HG02973 (cell line): Measurements from ENCODE around the gene BPIFA1.

Experiments
- ATAC-seq: cut with Tn5 transposase; IDR thresholded peaks from one replicate; pipeline ENCODE4 v1.9.1; 2021; ENCODE audit warnings: moderate library complexity; ENCODE audit not compliant: unreplicated experiment

The BPIFA1 gene

DNA sequence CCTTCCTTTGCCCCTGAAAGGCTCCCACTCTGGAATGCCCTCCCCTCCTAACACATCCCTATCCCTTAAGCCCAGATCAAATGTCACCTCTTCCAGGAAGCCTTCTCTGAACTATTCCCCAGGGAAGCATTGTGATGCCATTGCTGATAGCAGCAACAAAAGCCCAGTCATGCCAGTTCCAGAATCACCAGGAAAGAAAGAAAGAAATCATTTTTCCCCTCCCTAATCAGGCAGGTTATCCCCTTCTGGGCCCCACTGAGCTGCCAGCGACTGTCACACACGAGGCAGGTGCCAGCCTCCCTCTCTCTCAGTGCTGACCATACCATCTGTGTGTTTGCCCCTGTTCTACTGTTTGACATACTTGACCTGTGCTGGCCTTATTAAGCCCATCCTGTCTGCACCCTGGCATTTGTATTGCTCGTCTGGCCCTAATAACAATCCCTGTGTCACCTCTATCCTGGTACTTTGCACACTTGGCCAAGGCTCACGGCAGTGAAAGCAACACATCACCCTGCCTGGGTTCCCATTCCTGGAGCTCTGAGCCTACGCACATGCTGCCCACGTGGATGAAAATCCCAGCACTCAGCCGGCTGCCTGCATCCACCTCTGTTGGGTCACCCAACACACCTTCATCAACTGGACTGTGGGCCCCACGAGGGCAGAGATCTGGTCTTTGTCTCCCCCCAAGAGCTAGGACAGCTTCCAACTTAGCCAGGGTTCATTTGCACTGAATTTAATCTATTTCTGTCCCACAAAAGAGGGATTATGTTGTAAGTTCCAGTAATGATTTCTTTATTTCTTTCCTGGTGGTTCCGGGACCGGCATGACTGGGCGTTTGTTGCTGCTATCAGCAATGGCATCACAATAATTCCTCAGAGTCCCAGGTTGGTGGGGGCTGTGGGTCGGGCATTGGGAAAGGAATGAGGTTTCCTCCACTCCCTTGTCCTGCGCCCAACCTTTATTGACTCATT lies 42.0 kb downstream of the BPIFA1 start:
- ATAC-seq, result no peak

DNA sequence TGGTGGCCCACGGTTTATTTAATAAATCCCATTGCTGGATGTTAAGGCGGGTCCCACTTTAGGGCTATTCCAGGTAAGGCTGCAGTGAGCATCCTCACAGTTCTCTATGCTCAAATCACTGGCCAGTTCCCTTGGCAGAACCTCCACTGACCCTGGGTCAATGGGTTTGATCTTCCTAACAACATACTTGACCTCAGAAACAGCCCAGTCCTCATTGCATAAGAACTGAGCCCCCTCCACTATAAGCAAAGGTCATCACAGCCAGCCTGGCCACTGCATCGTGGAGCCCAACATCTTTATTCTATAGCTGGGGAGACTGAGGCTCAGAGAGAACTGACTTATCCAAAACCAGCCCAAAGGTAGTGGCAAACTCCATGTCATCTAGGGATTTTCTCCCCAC lies 42.9 kb downstream of the BPIFA1 start:
- no peak for ATAC-seq

DNA sequence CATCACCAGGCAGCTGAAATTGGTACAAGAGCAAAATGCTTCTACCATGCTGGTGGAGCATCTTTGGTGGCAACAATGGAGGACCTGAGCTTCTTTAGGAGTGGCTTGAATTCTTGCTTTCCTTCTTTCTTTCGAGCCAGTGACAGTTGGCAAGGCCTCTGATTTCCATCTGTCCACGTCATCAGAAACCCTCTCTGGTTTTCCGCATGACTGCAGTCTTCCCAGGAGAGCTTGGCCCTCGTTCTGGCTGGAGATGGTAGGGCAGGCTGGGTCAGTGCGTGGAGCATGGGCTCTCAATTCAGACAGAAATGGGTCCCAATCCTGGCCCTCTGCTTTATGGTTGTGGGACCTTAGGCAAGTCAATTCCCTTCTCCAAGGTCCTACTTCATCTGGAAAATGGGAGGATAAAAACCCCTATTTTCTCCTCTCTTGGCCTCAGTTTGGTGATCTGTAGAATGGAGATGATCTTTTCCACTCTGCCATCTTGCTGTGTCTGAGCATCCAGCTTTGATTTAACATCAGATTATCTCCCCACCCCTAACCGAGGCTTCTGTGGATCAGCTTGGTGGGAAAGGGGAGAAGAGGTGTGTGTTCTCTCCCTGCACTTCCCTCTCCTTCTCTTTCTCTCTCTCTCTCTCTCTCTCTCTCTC lies 43.6 kb downstream of the BPIFA1 start:
- ATAC-seq, result no peak

DNA sequence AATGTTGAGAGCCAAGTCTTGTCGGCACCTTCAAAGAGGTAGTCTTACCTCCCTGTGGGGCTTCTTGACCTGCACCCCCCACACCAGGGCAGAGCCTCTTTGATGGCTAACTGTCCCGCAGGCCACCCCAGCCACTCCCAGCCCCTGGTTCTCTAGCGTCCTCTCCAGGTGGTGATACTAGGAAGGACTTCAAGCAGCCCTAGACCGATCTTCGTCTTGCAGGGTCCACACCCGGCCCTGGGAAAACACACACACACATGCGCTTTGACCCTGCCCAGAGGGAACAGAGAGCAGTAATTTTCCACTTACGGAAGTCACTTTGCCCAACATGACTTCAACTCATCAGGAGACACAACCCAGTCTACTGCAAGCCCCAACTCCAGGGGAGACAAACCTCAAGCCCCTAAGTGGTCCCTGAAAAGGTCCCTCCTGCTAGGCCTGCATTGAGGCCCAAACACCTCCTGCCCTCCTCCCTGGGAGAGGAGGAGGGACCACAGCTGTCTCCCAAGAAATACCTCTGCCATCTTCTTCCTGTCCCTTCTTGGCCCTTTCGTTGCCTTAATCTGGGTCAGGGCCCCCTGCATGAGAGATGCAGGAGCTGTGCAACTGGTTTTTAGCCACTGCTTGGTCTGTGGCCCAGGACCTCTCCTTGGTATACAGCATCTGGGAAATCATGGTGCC lies 44.3 kb downstream of the BPIFA1 start:
- ATAC-seq, result no peak

DNA sequence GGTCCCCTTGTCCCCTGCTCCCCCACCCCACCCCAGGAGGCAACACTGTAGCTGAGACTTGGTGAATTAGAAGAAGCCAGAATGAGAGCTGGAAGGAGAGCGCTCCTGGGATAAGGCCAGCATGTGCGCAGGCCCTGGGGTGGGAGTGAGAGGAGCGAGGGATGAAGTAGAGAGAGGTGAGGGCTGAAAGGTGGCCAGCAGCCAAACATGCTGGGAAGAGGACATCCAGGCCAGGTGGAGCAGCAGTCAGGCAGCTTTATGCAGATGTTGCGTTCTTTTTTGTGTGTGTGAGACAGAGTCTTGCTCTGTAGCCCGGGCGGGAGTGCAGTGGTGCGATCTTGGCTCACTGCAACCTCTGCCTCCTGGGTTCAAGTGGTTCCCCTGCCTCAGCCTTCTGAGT lies 45.0 kb downstream of the BPIFA1 start:
- ATAC-seq, result no peak

DNA sequence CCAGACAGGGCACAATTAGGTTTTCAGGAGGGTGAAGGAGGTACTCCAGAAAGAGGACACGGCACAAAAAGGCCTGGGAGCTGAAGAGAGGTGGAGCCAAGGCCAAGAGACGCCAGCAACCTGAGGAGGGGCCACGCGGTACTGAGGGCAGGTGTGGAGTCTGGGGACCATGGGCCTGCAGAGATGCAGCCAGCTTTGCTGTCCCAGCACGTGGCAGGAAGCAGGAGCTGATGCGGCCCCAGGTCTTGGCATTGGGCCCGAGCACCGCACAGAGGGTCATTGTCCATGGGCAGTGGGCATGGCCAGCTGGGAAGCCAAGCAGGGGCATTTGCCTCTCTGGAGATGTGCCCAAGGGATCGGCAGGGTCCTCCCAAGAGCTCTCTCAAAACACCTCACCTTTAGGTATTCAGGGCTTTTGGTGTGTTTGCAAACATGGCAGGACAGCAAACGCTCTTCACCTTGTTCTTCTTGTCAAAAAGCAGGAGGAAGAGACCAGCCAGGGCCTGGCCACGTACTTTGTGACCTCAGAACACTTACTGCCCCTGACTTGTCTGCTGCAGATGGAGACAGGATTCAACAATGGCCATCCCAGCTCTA lies 45.9 kb downstream of the BPIFA1 start:
- no peak for ATAC-seq

DNA sequence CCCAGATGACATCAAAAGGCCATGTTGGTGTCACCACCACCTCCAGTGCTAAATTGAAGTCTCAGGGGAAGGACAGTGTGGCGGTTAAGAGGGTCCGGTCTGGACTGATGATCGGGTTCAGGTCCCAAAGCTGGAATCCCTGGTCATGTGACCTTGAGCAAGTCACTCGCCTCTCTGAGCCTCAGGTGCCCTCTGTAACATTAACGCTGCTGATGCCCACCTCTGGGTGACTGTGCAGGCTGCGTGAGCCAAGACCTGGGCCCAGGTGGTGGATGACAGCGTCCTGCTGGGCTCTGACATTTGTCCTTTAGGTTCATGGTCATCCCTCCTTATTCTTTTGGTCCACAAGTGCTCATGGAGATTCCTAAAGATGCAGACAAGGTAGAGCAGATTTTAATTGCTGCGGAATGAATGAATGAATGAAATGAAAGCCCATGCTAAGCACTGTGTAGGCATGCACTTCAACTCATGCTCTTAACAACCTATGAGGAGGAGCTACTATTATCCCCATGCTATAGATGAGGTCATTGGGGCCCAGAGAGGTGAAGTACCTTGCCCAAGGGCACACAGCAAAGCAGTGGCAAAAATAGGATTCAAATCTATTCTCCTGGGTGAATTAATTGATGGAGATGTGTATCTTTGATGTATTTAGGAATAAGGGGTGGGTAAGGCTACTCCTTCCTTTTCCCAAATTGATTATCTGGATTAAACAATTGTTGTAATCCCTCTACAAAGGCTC lies 46.6 kb downstream of the BPIFA1 start:
- ATAC-seq, result no peak

DNA sequence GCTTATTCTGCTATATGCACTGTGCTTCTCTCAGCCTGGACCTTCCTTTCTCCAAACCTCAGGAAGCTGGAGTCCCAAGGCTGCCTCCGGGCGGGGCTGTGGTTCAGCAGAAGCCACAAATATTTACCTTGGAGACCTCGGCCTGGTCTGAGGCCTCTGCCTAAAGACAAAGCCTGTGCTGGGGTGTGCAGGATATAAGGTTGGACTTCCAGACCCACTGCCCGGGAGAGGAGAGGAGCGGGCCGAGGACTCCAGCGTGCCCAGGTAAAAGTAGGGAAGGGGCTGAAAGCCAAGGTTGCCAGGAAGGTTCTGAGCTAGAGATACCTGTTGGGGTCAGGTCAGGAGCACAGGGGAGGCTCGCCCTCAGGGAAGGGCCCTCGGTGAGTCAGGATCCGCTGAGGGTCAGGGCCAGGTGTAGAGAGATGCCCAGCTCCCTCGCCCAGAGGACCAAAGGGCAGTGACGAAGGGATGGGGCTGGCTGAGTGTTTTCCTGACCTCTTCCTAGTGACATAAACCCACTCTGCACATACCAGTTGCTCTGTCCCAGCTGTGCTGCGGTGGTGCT lies 47.3 kb downstream of the BPIFA1 start, which contains the start of gene BPIFB1:
Gene BPIFB1 (plus strand): TSS at position 224 of the 565 bp plus-strand sequence. CDS start 2,860 bp downstream, outside the sequence.
- ATAC-seq, result no peak

DNA sequence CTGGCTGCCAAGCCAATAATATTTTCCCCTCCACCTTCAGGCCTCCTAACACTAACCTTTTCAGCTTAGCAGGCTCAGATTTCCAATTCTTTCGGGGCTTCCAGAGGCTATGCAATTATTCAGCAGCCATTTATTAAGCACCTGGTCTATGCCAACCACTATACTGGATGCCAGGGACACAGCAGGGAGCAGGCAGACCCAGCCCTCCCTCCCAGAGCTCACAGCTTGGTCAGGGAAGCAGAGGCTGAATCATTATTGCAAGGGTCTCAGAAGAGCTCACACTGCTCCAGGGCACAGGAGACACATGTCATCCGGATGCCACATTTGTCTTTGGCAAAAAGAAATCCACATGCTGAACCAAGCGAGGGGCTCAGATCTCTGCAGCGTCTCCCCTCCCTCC lies 48.5 kb downstream of the BPIFA1 start:
- no peak for ATAC-seq

DNA sequence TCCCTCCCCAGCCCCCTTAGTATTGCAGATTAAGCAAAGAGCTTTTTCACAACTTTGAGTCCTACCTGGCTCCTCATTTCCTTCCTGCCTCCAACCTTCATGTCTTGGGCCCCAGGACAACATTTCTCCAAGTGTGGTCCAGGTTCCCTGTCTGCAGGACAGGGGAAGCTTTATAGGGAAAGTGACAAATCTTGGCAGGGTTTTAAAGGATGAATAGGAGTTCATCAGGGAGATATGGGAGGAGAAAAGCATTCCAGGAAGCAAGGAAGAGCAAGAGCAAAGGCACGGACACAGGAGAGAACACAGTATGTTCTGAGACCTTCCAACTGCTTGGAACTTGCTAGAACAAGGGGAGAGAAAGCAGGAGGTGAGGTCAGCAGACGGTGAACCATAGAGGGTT lies 49.1 kb downstream of the BPIFA1 start:
- ATAC-seq, result no peak

DNA sequence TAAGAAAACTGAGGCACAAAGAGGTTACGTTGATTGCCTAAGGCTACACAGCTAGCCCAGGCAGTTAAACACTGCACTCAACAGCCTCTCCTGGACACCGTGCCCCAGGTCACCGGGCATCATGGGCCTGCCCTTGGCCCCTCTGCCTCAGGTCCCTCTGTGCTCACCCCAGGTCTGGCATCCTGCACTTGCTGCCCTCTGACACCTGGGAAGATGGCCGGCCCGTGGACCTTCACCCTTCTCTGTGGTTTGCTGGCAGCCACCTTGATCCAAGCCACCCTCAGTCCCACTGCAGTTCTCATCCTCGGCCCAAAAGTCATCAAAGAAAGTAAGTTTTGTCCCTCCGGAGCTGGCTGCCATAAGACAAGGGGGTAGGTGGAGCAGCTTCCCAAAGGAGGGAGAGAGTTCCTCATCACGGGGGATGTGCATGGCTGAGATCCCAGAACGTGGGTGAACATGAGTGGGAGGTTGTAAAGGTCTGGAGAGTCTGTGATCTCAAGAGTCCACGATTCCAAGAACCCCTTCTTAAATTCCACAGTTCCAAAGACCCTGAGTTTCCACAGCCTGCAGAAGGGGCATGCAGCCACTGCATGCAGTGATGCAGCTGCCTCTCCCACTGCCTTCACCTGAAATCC lies 50.2 kb downstream of the BPIFA1 start:
- no peak for ATAC-seq

DNA sequence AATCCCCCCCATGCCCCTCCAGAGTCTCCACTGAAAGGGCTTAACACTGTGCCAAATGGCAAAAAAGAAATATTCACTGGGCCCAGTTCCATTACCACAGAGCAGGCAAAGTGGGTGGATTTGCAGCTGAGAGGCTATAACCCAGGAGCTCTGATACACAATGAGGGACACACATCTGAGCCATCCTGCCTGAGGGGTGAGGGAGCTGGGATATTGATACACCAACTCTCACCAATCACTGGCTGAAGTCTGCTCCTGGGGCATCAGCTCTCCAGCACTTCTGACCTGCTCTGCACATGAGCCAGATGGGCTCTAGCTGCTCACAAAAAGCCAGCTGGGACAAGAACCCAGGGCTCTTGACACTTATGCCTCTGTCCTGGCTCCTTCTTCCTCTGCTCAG lies 52.1 kb downstream of the BPIFA1 start:
- no peak for ATAC-seq

DNA sequence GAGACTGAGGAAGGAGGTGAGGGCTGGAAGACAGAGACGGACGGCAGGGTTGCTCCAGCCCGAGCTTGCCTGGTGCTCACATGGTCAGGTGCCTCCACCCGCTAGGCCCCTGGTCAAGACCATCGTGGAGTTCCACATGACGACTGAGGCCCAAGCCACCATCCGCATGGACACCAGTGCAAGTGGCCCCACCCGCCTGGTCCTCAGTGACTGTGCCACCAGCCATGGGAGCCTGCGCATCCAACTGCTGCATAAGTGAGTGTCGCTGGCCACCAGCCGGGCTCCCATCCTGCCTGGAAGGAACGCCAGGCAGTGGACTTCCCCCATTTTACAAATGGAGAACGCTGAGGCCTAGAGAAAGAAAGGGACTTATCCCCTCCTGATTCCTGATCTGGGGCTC lies 55.1 kb downstream of the BPIFA1 start:
- no peak for ATAC-seq

DNA sequence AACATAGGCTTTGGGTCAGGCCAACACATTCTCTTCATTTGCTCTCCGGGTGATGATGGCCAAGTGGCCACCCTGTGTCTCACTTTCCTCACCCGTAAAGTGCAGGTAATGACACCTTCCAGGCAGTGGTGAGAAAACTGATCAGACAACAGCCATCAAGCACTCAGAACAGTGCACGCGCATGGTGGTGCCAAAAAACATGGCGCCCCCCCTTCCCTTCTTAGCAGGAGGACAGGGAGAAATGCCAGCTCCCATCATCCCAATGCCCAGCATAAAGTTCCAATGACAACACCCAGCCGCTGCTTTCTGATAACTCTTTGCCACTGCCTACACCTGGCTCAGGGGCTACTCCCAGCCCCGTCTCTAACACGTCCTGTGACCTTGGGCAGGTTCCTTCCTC lies 55.6 kb downstream of the BPIFA1 start:
- no peak for ATAC-seq

DNA sequence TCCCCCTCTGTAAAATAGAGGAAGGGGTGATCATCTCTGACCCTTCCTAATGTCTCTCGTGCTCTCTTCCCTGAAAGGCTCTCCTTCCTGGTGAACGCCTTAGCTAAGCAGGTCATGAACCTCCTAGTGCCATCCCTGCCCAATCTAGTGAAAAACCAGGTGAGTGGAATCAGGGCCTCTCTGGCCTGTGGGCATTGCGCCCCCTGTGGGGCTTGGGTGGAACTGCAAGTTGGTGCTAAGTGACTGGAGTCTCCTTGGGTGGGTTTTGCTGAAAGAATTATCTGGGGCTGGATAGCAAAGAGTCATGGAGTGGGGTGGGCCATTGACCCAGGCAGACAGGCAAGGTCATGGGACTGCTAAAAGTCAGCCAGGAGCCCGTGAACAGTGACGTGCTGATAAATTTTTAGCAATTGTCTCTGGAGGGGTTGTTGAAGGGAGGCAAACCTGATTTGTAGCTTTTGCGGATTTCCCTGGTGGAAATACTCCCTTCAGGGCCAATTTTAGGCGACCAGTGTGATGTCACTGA lies 56.1 kb downstream of the BPIFA1 start:
- no peak for ATAC-seq
